Endothelial cell of umbilical vein (primary cell): Measurements from ENCODE around the gene RASD1.

Experiments used
- CTCF ChIP-seq, 2 donors: IDR thresholded peaks; 1 replicate in 1 of 2; 2 replicates in 1 of 2; pipeline ENCODE4 v1.5.1; 2011; ENCODE audit warnings: low read length in 2 of 2, mild to moderate bottlenecking in 2 of 2, moderate library complexity in 2 of 2, control low read depth in 1 of 2, inconsistent platforms in 1 of 2, low read depth in 1 of 2; ENCODE audit not compliant: insufficient read depth in 1 of 2; ENCODE audit errors: extremely low read depth in 1 of 2
- EZH2 ChIP-seq: IDR thresholded peaks from 2 replicates; pipeline ENCODE4 v1.6.1; 2012; ENCODE audit warnings: borderline replicate concordance, low read depth, mild to moderate bottlenecking, moderate library complexity, low read length, inconsistent platforms; ENCODE audit not compliant: severe bottlenecking
- FOS ChIP-seq: IDR thresholded peaks from 2 replicates; pipeline ENCODE4 v1.6.1; 2011; ENCODE audit warnings: mild to moderate bottlenecking, low read length, moderate library complexity, borderline replicate concordance; ENCODE audit not compliant: insufficient read depth
- GATA2 ChIP-seq: IDR thresholded peaks from 2 replicates; pipeline ENCODE4 v1.7.0; 2011; ENCODE audit warnings: low read depth, mild to moderate bottlenecking, moderate library complexity, mixed read lengths, low read length; ENCODE audit not compliant: insufficient read length, insufficient read depth
- JUN ChIP-seq: IDR thresholded peaks from 2 replicates; pipeline ENCODE4 v1.6.1; 2011; ENCODE audit warnings: borderline replicate concordance, low read depth; ENCODE audit not compliant: insufficient read length, insufficient read depth
- MYC ChIP-seq: IDR thresholded peaks from one replicate; pipeline ENCODE4 v1.6.1; 2011; ENCODE audit warnings: mild to moderate bottlenecking, low read depth, low read length
- POLR2A ChIP-seq: IDR thresholded peaks from 2 replicates; pipeline ENCODE4 v1.6.1; 2012; ENCODE audit warnings: low read depth, mild to moderate bottlenecking, control low read depth, low read length
- POLR2AphosphoS5 ChIP-seq: IDR thresholded peaks from 2 replicates; pipeline ENCODE4 v1.6.1; 2012; ENCODE audit warnings: low read depth, mild to moderate bottlenecking, control low read depth, low read length, moderate library complexity; ENCODE audit not compliant: insufficient read depth
- TF ChIP-seq, protein P1 (sequence below): IDR thresholded peaks from 2 replicates; pipeline ENCODE4 v1.6.1; 2011; ENCODE audit not compliant: insufficient read depth, insufficient read length

DNA sequence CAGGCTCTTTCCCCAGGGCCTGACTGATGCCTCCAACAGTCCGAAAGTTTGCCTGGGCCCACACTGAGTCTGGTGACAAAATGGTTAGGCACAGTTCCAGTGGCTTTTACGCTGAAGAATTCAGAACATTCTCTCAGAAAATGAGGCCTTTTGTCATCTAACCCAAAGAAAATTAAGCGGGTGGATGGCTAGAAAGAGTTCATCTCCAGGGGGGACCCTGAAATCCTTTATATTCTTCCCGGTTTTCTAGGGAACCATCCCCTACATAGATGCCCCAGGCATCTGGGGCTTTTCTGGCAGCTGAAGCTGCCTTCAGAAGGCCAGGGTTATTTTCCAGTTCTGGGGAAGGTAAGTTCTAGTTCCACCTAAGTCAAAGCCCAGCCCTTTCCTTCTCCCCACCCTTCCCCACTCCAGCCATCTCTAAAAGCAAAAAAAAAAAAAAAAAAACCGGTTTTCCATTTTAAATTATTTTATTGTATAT lies 2.2 kb downstream of the RASD1 start:
- TF ChIP-seq CTCF (IDR thresholded peaks at IDR 0.05; ENCODE audit: extremely low read depth in 1 of 2, insufficient read depth in 1 of 2, low read depth in 1 of 2, low read length in 2 of 2) (no peak), FOS (no peak), POLR2A (no peak), EZH2 (no peak), POLR2AphosphoS5 (no peak), GATA2 (no peak), MYC (no peak), JUN (no peak)
- TF ChIP-seq, protein P1, sequence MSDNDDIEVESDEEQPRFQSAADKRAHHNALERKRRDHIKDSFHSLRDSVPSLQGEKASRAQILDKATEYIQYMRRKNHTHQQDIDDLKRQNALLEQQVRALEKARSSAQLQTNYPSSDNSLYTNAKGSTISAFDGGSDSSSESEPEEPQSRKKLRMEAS = no peak
